ENCODE results near the gene AADAT.
"Not testable (repeated sequence)": the region's sequence is repeated elsewhere in the genome, so short reads cannot be mapped to it uniquely, and the experiment has no call there.

Gene AADAT

DNA sequence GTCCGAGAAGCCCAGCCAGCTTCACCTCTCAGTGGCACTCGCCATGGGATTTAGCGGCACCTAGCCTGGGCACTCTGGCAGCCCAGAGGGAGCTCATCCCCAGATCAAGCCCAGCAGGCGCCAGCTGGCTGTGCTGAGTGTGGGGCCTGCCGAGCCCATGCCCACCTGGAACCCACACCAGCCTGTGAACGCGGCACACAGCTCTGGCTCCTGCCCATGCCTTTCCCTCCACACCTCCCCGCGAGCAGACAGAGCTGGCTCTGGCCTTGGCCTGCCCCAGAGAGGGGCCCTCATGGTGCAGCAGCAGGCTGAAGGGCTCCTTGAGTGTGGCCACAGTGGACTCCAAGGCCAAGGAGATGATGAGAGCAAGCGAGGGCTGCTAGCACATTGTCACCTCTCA, 38.0 kb upstream of the AADAT start:
- H3K4me3 ChIP-seq (ENCODE audit: low read depth, low read length), result no peak overlapping the region
- DNase-seq (ENCODE audit: low read depth), result no peak
- TF ChIP-seq CTCF (conservative IDR thresholded peaks at IDR 0.05; ENCODE audit: low read depth, low read length), result no peak

DNA sequence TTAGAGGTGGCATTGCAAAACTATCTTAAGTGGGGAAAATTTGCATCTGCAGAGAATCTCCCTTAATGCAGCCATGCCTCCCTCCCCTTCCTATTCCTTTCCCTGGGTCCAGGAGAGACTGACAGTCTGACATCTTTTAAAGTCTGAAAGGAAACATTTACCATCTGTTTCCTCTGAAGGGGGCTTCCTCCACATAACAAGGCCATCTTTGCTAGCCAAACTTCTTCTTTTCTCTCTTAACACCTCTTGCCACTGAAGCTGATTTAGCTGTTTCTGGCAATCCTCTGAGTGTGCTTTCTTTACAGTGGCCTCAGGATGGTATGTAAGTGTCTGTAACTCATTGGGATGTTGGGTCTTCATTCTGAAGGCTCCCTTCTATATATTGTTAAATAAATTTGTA, 34.6 kb upstream of the AADAT start:
- TF ChIP-seq CTCF (conservative IDR thresholded peaks at IDR 0.05; ENCODE audit: low read depth, low read length), result no peak

DNA sequence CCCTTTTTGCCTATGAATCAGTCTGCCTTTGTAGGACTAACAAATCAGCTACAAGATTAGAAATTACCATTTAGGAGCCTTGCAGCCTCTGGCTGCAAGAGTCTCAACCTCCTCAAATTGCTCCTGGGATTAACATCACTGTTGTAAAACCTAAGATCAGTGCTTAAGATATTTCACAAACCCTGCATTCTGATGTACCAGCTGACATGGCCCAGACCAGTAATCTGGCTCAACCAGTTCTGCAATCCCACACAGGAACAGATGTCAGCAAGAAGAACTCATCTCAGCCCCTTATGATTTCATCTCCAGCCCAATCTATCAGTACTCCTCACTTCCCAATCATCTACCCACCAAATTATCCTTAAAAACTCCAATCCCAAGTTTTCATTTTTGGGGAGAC, 32.5 kb upstream of the AADAT start:
- no peak for DNase-seq (ENCODE audit: low read depth)
- no peak overlapping the region for H3K4me3 ChIP-seq (ENCODE audit: low read depth, low read length)
- TF ChIP-seq CTCF (conservative IDR thresholded peaks at IDR 0.05; ENCODE audit: low read depth, low read length), result no peak

More for the DNA sequence above, 34.6 kb upstream of the AADAT start:
- no peak for DNase-seq (ENCODE audit: low read depth)
- H3K4me3 ChIP-seq (ENCODE audit: low read depth, low read length), result no peak overlapping the region

DNA sequence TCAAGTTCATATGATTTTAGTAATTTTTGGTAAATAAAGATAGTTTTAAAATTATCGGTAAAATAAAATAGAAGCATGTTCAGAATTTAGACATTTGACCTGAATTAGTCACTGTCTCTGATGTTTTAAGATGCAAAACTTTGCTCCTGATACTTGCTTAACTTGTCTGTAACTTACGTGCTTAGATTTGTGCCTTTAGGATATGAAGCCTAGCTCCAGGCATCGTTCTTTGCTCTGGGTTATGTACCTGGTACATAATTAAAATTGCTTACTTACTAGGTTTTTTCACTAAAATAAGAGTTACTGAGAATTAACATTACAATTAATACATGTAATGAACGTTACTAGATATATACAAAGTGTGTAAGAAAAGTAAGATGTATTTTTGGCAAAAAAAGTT, 24.9 kb upstream of the AADAT start:
- no peak for TF ChIP-seq CTCF (conservative IDR thresholded peaks at IDR 0.05; ENCODE audit: low read depth, low read length)
- no peak for DNase-seq (ENCODE audit: low read depth)
- H3K4me3 ChIP-seq (ENCODE audit: low read depth, low read length), result no peak overlapping the region

DNA sequence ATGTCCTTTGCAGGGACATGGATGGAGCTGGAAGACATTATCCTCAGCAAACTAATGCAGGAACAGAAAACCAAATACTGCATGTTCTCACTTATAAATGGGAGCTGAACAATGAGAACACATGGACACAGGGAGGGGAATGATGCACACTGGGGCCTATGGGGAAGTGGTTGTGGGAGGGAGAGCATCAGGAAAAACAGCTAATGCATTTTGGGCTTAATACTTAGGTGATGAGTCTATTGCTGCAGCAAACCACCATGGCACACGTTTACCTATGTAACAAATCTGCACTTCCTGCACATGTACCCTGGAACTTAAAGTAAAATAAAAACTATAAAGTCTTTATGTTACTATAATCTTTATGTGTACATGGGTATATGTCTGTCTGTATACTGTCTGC, 24.4 kb upstream of the AADAT start:
- DNase-seq (ENCODE audit: low read depth); H3K4me3 ChIP-seq (ENCODE audit: low read depth, low read length): not testable (repeated sequence)

DNA sequence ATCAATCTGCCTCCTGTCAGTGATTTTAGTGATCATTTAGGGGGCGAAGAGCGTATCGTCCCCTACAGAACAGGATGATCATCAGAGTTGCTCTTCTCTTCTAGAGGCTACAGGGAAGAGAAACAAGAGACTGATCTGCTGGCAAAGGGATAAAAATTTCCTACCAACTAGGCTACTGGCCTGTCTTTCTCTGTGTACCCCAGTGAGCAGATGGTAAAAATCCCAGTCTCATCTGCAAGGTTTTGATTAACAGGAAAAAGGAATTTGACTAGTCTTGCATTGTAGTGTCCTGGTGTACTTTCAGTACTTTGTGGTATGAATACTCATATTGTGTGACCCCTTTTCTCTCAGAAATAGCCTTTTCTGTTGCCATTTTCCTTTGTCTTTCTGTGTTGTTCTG, 21.8 kb upstream of the AADAT start:
- no peak for TF ChIP-seq CTCF (conservative IDR thresholded peaks at IDR 0.05; ENCODE audit: low read depth, low read length)
- DNase-seq (ENCODE audit: low read depth), result no peak

DNA sequence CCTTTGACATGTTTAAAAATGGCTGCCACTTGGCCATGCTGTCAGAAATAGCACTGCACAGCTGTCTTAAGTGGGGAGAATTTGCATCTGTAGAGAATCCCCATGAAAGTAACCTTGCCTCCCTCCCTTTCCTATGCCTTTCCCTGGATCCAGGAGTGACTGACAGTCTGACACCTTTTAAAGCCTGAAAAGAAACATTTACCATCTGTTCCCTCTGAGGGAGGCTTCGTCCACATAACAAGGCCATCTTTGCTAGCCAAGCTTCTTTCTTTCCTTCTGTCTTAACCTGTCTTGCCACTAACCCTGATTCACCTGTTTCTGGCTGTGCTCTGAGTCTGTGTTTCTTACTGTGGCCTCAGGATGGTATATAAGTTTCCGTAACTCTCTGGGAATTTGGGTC, 21.3 kb upstream of the AADAT start:
- no peak overlapping the region for H3K4me3 ChIP-seq (ENCODE audit: low read depth, low read length)
- no peak for DNase-seq (ENCODE audit: low read depth)
- no peak for TF ChIP-seq CTCF (conservative IDR thresholded peaks at IDR 0.05; ENCODE audit: low read depth, low read length)

More for the DNA sequence above, 21.8 kb upstream of the AADAT start:
- no peak overlapping the region for H3K4me3 ChIP-seq (ENCODE audit: low read depth, low read length)

DNA sequence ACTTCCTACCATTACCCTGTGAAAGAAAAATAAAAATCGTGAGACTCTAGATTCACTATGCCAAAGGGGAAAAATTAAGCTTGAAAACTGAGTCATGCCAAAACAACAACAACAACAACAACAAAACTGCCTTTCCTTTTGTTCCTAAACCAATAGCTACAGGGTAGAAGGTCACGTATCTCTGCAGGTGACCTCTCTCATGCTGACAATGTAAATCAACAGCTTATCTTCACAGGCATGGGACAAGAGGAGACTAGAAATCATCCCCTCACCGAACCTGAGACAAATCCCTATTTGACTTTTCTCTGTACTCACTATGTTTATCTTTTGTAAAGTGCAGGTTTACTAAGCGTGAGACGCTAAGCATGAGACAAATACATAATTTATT, 20.5 kb upstream of the AADAT start:
- no peak overlapping the region for H3K4me3 ChIP-seq (ENCODE audit: low read depth, low read length)
- no peak for TF ChIP-seq CTCF (conservative IDR thresholded peaks at IDR 0.05; ENCODE audit: low read depth, low read length)
- DNase-seq (ENCODE audit: low read depth), result no peak

Data from choroid plexus epithelial cell (primary cell).